HG03442 (cell line): ENCODE data around the gene ZBTB6.
A peak's percentile ranks its signal among the peaks of the same experiment; 100 is the strongest.

Source experiments
- ATAC-seq: cut with Tn5 transposase; IDR thresholded peaks from one replicate; pipeline ENCODE4 v1.9.1; 2021; ENCODE audit warnings: mild to moderate bottlenecking, moderate library complexity; ENCODE audit not compliant: unreplicated experiment

ZBTB6 gene, protein sequence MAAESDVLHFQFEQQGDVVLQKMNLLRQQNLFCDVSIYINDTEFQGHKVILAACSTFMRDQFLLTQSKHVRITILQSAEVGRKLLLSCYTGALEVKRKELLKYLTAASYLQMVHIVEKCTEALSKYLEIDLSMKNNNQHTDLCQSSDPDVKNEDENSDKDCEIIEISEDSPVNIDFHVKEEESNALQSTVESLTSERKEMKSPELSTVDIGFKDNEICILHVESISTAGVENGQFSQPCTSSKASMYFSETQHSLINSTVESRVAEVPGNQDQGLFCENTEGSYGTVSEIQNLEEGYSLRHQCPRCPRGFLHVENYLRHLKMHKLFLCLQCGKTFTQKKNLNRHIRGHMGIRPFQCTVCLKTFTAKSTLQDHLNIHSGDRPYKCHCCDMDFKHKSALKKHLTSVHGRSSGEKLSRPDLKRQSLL

DNA sequence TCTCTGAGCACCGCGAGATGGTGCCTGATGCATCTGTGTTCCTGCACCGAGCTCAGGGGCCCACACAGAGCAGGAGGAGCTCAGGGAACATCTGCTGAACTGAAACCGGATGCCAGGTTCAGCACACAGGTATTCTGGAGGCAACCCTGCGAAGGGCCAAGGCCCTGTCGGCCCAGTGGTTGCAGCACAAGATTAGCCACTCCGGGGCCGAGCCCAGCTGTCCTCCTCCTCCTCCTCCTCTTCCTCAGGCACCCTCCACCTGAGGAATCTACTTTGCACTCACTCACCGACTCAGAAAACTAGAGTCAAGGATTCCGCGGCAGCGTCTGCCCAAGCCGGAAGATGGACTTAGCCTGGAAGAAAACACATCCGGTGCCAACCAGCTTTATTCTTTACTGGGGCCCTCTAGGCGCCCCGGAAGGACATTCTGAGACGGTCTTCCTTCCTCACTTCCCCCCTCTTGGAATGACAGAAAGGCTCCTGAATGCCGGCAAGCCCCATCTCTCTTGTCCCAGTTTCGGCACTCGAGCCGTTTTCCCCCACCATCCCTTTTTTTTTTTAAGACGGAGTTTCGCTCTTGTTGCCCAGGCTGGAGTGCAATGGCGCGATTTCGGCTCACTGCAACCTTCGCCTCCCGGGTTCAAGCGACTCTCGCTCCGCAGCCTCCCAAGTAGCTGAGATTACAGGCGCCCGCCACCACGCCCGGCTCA is at the start of gene ZBTB6:
Gene ZBTB6 (minus strand): TSS at position 360 of the 710 bp plus-strand sequence. CDS start 1,251 bp downstream, outside the sequence.
- peak; percentile 97 for ATAC-seq

DNA sequence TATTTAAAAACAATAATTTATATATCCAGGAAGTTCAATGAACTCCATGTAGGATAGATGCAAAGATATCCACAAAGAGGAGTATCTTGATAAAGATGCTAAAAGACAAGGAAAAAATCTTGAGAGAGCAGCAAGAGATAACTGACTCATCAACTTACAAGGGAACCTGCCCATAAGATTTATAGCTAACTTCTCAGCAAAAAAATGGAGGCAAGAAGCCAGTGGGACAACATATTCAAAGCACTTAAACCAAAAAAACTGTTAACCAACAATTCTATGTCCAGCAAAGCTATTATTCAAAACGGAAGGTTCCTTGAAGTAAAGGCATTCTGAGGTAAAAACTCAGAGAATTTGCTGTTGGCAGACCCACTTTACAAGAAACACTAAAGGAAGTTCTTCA is 48.0 kb upstream of the ZBTB6 start:
- ATAC-seq, result no peak

DNA sequence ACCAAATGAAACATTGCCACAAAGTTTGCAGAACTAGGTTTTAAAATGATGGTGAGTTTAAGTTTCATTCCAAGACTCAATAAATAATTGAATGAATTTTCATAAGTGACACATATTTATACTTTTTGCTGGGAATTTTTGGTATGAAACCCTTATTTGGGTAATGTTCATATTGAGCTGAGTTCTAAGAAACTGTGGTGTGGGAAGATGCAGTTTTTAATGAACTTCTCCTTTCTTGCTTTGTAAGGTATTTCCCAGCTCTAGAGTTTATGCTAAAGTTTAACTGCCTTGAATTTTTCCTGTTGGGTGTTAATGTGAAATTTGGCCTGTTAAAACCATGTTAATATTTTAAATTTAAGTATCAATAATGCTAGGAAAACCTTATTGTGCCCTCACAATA is 42.8 kb upstream of the ZBTB6 start:
- ATAC-seq, result no peak

DNA sequence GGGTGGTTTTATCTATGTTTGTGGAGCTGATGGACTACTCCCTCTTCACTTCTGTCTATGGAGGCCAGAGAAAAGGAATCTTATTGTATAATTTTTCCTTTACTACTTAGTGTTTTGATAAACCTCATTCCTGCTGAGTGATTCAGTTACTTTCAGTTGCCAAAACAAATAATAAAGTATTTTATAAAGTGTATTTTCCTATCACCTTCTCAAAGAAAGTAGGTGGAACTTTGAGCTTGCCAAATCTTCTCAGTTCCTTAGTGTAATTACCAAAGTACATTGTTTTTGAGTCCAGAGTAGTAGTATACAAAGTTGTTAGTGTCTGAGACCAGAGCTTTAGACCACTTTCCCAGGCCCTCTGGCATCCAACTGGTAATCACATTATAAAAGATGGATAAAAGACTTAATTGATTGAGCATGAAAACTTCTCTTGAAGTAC is 41.1 kb upstream of the ZBTB6 start:
- no peak for ATAC-seq

DNA sequence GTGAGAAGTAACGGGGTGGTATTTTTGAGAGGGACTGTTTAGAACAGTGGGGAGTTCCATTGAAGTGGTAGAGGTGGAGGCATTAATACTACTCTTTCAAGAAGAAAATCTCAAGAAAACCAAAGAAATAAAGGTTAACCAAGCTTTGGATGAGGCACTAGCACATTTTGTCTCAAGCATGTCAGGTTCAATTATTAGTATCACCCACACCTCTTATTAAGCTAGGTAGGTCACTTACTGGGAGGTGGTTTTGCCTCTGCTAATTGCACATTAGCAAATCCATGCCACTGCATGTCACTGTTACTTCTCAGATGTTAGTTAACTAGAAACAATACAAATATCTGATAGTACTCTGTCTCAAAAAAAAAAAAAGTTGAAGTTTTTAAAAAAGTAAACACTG is 37.9 kb upstream of the ZBTB6 start:
- ATAC-seq, result no peak

DNA sequence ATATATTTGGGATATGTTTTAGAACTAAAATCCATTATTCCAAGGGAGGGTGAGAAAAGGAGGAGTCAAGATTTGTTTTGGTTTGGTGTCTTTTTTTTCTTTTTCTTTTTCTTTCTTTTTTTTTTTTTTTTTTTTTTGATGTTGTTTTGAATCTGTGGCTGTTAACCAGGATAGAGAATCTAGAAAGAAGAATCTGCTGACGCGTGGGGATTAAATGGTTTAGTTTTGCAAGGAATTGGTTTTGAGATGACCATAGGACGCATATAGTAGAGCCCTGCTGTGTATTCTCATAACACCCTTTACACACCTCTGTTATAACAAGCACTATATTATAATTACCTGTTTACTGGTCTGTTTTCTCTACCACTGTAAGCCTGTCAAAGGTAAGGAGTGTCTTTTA is 37.1 kb upstream of the ZBTB6 start:
- ATAC-seq, result no peak

DNA sequence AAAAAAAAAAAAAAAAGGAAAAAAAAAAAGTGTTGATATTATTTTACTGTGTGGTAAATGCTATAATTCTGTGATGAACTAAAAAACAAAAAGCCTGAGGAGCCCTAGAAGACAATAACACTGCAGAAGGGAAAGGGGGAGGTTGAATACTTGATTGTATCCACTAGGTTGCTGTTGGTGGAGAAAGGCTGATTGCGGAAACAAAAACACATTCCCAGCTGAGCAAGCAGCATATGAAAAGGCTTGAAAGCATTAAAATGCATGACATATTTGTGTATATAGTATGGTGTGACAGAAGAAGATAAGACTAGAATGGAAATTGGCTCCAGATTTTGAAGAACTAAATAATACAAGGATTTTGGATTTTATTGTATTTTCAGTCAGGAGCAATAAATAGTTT is 36.6 kb upstream of the ZBTB6 start:
- no peak for ATAC-seq

DNA sequence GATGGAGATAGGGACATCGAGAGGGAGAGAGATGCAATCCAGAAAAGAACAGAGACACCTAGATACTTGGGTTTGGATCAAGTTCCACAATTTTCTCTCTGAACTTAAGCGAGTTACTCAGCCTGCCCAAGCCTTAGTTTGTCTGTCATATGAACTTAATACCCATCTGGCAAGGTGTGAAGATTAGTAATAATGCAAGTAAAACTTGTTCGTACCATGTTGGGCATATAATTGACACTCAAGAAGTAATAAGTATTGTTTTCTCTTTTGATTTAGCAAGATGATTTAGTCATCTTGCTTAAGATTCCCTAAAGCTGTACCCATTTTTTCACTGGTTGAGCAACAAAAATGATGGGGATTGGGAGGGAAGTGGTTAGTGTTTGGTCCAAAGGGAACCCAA is 35.2 kb upstream of the ZBTB6 start:
- no peak for ATAC-seq

DNA sequence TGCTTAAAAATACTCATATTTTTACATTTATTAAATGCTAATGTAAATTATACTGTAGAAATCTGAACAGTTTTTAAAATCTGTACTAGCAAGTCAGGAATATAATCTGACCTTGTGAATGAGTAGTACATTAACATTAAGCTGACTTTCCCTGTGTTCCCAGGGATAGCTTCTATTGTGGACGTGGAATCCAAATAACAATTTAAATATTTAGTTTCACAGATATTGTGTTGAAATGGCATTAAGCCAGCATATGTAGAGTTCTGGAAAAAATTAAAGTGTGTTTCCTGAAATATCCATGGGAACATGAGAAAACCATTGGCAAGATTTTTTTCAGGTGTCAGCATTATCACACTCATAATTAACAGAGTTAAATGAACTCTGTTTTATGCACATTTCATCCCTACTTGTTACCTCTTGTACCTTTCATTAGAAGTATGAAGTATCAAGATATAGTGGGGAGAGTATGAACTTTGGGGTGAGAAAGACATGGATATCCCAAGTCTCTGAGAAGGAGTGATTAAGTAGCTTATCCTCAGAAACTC is 33.4 kb upstream of the ZBTB6 start:
- no peak for ATAC-seq

DNA sequence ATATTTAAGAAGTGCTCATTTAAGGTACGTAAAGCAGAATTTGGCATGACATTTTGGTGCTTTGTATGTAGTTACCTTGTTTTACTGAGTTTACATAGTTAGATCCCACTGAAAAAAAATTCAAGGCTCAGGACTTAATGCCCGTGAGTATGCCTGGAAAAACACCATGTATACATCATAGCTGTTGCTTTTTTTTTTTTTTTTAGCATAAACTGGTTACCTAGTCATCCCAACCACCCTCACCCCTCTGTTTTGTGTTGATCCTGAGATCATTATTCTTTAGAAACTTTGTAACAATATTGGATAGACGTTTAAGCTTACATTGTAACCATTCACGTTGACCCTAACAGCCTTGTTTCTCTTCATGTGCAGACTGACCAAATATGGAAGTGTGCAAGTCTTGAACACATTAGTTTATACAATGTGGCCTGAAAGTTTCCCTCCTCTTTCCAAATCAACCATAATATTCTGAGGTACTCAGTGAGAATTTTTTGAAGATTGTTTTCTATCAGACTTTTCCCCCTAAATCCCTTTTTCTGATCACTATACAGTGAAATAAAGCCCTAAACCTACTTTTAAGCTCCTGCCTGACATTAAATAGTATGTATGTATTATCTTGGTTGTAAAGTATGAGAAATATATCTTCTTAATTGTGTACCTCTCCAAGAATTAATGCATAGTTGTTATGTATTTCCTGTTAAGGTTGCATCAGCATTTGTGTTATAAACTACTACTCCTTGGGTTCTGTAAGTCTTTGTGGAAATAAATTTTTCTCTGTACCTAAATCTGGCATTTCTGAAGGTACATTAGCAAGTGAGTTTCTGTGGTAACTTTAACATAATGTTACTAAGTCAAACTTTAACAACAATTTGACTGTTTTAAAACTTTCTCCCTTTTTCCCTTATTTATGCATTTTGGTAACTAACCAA is 32.1 kb upstream of the ZBTB6 start:
- no peak for ATAC-seq

DNA sequence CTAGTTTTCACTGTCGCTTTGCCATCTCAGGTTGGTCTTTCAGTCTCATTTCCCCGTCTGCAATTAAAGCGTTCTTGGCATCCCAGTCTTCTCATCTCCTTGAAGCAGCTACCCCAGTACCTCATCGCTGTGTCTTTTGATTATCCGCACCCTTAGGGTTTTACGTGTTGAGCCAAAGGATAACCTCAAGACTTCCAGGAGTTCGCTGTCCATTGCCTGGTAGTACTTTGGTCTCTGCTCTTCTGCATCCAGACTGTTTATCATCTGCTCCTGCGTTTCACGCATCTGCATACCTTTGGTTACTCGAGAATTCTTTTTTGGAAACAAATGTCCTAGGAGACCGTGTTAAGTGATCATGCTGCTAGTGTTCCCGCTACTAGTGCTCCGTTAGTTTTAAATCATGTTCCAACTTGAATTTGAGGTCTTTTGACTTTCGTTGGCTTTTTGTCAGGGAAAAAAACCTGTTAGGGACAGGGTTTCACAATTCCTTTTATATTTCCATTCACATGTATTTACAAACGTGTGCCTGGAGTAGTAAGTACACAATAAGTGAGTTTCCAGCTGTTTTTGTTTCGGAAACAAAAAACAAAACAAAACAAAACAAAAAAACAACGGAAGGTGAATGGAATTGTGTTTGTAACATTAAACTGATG is 28.6 kb upstream of the ZBTB6 start:
- ATAC-seq, result no peak

DNA sequence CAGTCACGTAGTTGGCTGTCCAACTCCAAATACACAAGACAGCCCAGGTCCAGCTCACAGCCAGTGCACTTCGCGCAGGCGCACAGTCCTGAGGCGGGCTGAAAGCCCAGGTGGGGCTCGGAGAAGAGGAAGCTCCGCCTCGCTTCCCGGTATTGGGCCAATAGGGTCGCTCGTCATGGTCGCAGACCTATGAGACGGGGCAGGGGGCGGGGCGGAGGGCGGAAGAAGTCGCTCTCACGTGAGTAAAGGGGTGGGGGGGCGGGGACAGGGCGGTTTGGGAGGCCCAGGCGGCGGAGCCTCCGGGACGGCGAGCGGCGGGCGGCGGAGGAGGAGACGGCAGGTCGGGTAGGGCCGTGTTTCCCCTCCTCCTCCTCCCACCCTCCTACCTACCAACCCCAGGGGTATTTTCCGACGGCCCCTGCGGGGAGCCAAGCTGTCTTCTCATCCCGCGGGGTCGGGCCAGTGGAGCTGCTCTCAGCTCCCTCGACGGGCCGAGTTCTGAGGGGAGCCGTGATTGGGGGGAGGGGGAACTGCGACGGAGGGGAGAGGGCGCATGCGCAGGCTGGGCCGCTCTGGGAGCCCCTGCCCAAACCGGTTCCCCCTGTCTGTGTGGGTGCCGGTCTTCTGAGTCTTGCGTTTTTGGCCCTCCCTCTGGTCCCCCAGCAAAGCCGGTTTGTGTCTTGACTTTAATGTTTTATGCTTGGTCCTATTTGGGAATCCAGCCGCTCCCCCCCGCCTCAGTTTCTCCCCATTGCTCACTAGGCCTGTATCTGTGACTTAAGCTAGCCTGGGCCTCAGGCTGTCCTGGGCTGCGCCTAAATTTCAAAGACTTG is 27.8 kb upstream of the ZBTB6 start, which contains the start of gene RABGAP1:
Gene RABGAP1 (plus strand): TSS at position 272 of the 833 bp plus-strand sequence. CDS start 16,040 bp downstream, outside the sequence.
- peak; percentile 99 for ATAC-seq

DNA sequence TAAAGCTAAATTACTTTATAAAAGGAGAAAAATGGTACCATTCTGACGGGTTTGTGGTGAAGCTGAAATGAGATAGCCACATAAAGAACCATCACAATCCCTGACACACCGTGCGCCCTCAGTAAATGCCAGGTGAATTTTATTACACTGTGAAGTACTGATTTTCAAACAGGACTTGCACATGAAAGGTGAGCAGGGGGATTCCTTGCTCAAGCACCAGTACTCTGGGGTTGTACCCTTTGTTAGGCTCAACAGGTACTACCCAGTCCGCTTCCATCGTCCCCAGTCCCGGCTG is 27.3 kb upstream of the ZBTB6 start:
- no peak for ATAC-seq

DNA sequence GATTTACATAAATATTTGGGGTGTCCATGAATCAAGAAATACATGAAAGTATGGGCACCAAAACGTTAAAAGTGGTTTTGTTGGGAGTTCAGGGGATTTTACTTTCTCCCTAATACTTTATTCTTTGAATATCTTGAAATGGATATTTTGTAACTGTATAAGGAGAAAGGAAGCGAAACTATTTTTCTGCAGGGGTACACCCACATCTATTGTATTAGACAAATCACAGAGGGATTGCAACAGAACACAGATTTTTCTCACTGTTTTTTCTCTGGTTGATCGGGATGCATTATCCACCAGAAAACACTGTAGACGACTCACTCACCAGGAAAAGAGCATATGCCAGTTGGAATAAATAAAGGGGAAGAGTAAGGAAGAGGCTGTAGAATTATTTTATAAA is 26.5 kb upstream of the ZBTB6 start:
- ATAC-seq, result no peak

DNA sequence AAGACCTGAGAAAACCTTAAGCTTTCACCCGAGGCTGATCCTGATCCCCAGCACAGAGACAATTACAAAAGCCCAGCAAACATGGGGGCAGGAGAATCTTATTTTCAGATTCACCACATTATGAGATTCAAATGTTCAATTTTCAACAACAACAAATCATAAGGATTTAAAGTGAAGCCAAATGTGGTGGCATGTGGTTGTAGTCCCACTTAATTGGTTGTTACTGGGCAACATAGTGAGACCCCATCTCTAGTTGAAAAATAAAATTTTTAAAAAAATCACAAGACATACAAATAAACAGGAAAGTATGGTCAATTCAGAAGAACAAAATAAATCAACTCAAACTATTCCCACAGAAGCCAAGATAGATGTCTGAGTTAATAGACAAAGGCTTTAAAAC is 23.8 kb upstream of the ZBTB6 start:
- no peak for ATAC-seq

DNA sequence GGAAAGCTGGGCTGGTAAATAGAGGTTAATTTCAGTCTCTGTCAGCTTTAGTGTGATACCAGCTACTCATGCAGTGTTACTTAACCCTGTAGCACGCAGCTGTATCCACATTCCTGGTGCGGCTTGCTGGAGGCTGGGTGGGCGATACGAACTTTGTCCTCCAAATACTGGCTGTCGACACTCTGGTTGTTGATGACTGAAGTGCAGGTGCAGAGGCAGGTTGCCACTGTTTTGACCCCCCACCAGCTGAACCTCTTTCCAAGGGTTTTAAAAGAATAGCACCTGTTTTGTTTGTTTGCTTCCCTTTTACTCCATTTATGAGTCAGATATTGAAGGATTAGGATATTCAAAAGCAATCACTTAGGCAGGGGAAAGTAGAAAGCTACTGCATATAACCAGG is 23.3 kb upstream of the ZBTB6 start:
- ATAC-seq, result no peak

DNA sequence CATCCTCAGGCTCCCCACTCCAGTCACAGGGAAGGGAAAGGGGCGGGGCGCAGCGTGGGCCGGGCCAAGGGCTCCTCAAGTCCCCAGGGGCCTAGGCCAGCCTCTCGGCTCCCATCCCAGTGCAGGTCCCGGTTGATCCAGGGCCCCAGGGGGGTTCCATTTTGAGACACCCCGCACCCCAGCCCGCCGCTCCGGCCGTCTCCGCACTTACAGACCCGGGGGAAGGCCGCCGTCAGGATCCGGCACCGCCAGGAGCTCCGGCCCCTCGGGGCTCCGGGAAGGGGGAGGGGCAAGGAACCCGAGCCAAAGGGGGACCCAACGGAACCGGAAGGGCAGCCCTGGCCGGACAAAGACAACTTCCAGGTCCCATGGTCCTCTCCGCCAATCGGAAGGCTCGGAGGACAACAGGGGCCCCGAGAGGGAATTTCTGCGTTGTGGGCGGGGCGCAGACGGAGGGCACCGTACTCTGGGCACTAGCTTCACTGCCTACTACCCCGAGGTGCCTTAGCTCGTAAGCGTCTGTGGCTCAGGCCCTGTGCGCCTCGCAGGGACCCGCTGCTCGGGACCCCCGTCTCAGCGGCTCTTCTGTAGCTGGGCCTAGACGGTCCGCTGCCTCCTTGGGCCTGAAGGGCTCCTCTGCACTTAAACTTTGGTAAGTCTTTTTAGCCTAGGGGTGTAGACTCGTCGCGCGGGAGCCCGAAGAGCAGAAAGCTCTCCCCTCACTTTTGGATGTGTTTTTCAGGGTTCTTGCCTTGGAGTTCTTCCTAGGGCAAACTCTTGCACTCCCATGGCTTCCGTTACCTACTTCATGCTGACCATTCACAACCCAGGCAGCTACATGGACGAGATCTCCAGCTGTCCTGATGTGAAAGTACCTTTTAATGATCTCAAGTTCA is 18.4 kb upstream of the ZBTB6 start, which contains the start of gene ZBTB26:
Gene ZBTB26 (minus strand): TSS at position 287 of the 896 bp plus-strand sequence. CDS start 11,578 bp downstream, outside the sequence.
- peak; percentile 94 for ATAC-seq

DNA sequence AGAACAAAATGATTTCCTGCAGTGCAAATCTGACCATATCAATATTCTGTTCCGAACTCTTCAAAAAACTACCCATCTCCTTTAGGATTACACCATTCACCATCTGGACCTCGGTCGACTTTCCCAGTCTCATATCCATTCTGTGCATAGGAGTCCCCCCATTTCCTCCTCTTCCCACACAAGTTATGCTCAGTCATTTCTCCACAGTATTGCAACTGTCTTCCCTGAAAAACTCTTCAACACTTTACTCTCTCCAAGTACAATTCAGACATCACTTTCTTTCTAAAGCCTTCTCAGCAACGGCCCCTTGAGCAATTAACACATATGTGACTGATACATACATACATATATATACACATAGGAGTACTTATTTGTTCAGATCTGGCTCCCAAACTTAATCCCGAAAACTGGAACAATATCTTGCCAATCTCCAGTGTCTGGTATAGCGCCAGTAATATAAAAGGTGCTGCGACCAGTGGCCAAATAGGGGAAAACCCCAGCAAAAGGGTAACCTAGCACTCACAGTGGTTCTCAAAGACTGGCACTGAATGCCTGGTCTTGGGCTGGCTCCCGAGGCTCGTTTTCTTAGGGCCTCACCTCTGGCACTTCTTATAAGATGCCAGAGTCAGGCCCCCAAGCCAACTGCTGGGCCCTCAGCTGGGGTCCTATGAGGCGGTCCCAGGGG is 17.6 kb upstream of the ZBTB6 start:
- no peak for ATAC-seq
